Ishikawa (cell line): ENCODE results near the gene VIPAS39.

Experiments used
- CEBPB ChIP-seq: IDR thresholded peaks from 2 replicates; pipeline ENCODE4 v1.6.1; 2012
- CREB1 ChIP-seq: IDR thresholded peaks from 2 replicates; pipeline ENCODE4 v1.6.1; 2012; ENCODE audit warnings: low read depth
- EP300 ChIP-seq: IDR thresholded peaks from 2 replicates; pipeline ENCODE4 v1.6.1; 2012; ENCODE audit warnings: borderline replicate concordance
- TF ChIP-seq, protein P1 (sequence below): IDR thresholded peaks from 2 replicates; pipeline ENCODE4 v1.6.1; 2012

DNA sequence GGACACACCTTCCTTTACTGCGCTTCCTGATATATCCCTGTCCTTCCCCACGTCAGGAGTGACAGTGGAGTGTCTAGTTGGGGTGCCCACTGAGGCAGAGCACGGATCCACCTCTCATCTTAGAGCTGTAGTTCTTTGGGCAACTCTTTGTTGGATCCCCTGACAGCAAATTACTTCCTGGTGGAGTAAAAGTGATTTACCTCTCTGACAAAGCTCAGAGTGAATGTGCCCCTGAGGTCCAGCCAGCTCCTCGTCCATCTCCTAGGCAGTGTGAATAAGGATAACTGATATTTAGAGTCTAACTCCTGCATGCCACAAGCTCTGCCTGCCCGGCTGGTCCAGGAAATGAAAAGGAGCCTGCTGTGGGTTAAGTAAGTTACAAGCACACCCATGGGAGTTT lies 16.5 kb upstream of the VIPAS39 start:
- TF ChIP-seq CEBPB (no peak), EP300 (no peak), CREB1 (no peak)
- TF ChIP-seq, protein P1, sequence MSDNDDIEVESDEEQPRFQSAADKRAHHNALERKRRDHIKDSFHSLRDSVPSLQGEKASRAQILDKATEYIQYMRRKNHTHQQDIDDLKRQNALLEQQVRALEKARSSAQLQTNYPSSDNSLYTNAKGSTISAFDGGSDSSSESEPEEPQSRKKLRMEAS = no peak
